ENCODE results near the gene NPTXR. TPM values are rescaled to one million over a fixed set of nuclear protein-coding genes. Genes with fewer than 3 reads are reported as not detected.

NPTXR gene
- total RNA-seq, 1 experiment from 2014 or later = 10.4 TPM

DNA sequence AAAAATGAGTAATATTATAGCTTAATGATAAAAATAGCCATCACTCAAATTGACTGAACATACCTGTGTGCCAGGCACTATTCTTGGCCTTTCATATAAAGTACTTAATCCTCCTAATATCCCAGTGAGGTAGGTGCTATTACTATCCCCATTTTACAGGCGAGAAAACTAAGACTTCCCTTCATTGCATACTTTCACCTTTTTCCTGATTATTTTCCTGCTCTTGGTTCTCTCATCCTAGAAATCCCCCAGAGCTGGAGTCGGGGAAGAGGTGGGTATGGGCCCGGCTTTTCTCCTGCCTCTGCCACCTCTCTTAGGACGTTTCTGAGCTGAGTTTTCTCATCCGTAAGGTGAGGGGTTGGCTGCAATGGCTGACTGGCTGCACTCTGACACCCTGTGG lies 2.2 kb downstream of the NPTXR start (continued):
- TF ChIP-seq AR (CRISPR knock-in tag; IDR thresholded peaks at IDR 0.05) = no peak
- TF ChIP-seq SMAD4 (CRISPR knock-in tag; IDR thresholded peaks at IDR 0.05) = no peak
- no peak for TF ChIP-seq MLX (CRISPR knock-in tag; IDR thresholded peaks at IDR 0.05)

DNA sequence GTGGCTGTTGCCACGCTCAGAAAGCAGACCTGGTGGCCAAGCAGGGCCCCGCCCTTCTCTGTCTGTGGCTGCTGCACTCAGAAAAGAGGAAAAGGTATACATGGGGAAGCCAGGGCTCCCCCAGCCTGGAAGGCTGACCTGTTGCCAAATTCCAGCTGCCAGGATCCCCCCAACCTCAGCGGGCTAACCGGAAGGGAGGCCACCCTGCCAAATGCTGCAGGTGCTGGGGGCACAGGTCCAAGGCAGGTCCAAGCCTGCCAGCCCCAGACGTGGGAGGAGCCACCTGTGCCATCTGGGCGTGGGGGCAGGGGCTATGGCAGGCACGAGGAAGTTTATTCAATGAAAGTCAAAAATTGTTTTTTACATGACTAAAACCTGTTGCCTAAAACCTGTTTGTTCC lies 2.6 kb downstream of the NPTXR start:
- Mint-ChIP-seq H3K4me3 (no peak overlapping the region), H3K9me3 (no peaks in the 10 kb centered on the region), H3K27me3 (ENCODE audit: low read depth) (peaks cover 54% of the 10 kb centered on the region), H3K4me1 (peaks cover 31% of the 10 kb centered on the region), H3K27ac (no peak overlapping the region), H3K36me3 (no peaks in the 10 kb centered on the region)
- TF ChIP-seq ZNF512 (CRISPR knock-in tag; IDR thresholded peaks at IDR 0.05; ENCODE audit: borderline replicate concordance) (no peak), NFATC4 (CRISPR knock-in tag; IDR thresholded peaks at IDR 0.05) (no peak), IRF2 (CRISPR knock-in tag; IDR thresholded peaks at IDR 0.05; ENCODE audit: borderline replicate concordance, low read depth) (no peak)
- ATAC-seq = no peak
- ChIA-PET CTCF (interaction anchor here (1.3 to 3.8 kb wide), 3 partner anchors 29 to 75 kb away, joined by 4 to 51 read pairs (median 8); no protein-coding TSS in a partner anchor), POLR2A (no interaction called here)
- DNase-seq (ENCODE audit: low spot score) = no peak

DNA sequence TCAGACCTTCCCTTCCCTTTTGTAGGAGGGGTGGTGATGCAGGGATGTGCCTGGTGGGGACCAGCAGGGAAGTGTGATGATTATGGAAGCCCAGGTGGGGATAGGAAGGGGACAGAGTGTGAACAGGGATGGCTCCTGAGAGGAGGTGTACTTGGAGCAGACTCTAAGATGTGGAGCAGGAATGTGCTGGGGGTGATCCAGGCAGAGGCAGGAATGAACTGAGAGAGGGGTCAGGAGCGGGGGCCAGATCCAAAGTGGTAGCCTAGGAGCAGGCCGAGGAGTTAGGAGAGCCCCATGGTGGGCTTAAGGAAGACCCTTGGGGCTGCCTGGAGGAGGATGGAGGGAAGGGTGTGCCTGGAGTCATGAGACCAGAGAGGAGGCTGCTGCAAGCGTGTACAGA lies 3.7 kb downstream of the NPTXR start:
- CTCF ChIA-PET = interaction anchor here (6.7 kb wide), 1 partner anchor 71 kb away, joined by 50 read pairs; no protein-coding TSS in a partner anchor
- TF ChIP-seq, protein P1, sequence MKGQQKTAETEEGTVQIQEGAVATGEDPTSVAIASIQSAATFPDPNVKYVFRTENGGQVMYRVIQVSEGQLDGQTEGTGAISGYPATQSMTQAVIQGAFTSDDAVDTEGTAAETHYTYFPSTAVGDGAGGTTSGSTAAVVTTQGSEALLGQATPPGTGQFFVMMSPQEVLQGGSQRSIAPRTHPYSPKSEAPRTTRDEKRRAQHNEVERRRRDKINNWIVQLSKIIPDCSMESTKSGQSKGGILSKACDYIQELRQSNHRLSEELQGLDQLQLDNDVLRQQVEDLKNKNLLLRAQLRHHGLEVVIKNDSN (CRISPR knock-in tag; IDR thresholded peaks at IDR 0.05) = no peak
- TF ChIP-seq TCF7 (CRISPR knock-in tag; IDR thresholded peaks at IDR 0.05; ENCODE audit: low read depth) = no peak
- TF ChIP-seq IRF2 (CRISPR knock-in tag; IDR thresholded peaks at IDR 0.05; ENCODE audit: borderline replicate concordance, low read depth) = no peak
- TF ChIP-seq, protein P2, sequence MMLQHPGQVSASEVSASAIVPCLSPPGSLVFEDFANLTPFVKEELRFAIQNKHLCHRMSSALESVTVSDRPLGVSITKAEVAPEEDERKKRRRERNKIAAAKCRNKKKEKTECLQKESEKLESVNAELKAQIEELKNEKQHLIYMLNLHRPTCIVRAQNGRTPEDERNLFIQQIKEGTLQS (CRISPR knock-in tag; conservative IDR thresholded peaks at IDR 0.05) = no peak
- no peak for TF ChIP-seq HMGA2 (CRISPR knock-in tag; IDR thresholded peaks at IDR 0.05)
- TF ChIP-seq GTF2I (CRISPR knock-in tag; conservative IDR thresholded peaks at IDR 0.05) = no peak
- no peak for TF ChIP-seq GABPB1 (CRISPR knock-in tag; IDR thresholded peaks at IDR 0.05)
- TF ChIP-seq CREB1 (CRISPR knock-in tag; IDR thresholded peaks at IDR 0.05) = no peak
- TF ChIP-seq FOXP1 (CRISPR knock-in tag; IDR thresholded peaks at IDR 0.05; ENCODE audit: borderline replicate concordance) = no peak
- TF ChIP-seq, protein P3, sequence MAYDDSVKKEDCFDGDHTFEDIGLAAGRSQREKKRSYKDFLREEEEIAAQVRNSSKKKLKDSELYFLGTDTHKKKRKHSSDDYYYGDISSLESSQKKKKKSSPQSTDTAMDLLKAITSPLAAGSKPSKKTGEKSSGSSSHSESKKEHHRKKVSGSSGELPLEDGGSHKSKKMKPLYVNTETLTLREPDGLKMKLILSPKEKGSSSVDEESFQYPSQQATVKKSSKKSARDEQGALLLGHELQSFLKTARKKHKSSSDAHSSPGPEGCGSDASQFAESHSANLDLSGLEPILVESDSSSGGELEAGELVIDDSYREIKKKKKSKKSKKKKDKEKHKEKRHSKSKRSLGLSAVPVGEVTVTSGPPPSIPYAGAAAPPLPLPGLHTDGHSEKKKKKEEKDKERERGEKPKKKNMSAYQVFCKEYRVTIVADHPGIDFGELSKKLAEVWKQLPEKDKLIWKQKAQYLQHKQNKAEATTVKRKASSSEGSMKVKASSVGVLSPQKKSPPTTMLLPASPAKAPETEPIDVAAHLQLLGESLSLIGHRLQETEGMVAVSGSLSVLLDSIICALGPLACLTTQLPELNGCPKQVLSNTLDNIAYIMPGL (CRISPR knock-in tag; IDR thresholded peaks at IDR 0.05) = no peak
- no peak for TF ChIP-seq RORB (CRISPR knock-in tag; IDR thresholded peaks at IDR 0.05)
- TF ChIP-seq CBFB (CRISPR knock-in tag; IDR thresholded peaks at IDR 0.05; ENCODE audit: low read depth) = no peak
- no peak for TF ChIP-seq NFATC4 (CRISPR knock-in tag; IDR thresholded peaks at IDR 0.05)
- TF ChIP-seq NR3C1 (CRISPR knock-in tag; conservative IDR thresholded peaks at IDR 0.05; ENCODE audit: low read depth) = no peak
- TF ChIP-seq MYBL2 (CRISPR knock-in tag; IDR thresholded peaks at IDR 0.05) = no peak
- no peak for TF ChIP-seq NFE2L1 (CRISPR knock-in tag; IDR thresholded peaks at IDR 0.05)
- no peak for TF ChIP-seq AR (CRISPR knock-in tag; IDR thresholded peaks at IDR 0.05)
- TF ChIP-seq TP53 (CRISPR knock-in tag; IDR thresholded peaks at IDR 0.05) = no peak
- Mint-ChIP-seq H3K4me1 (peaks cover 38% of the 10 kb centered on the region), H3K27ac (no peak overlapping the region), H3K27me3 (ENCODE audit: low read depth) (peaks cover 43% of the 10 kb centered on the region), H3K9me3 (no peaks in the 10 kb centered on the region), H3K36me3 (no peaks in the 10 kb centered on the region), H3K4me3 (no peak overlapping the region)
- ATAC-seq (no peak), DNase-seq (ENCODE audit: low spot score) (no peak)
- POLR2A ChIA-PET = no interaction called here

Data from WTC11 (cell line).